GM12892 (cell line): Measurements from ENCODE around the gene CMTR1.
"Not testable (repeated sequence)": the region's sequence is repeated elsewhere in the genome, so short reads cannot be mapped to it uniquely, and the experiment has no call there.

Experiments
- POLR2A ChIP-seq: IDR thresholded peaks from 2 replicates; pipeline ENCODE4 v1.6.1; 2011; ENCODE audit warnings: low read depth, low read length, control low read depth
- POLR2AphosphoS5 ChIP-seq: IDR thresholded peaks from 2 replicates; pipeline ENCODE4 v1.6.1; 2011; ENCODE audit warnings: low read depth, low read length, control low read depth
- TAF1 ChIP-seq: IDR thresholded peaks from 2 replicates; pipeline ENCODE4 v1.6.1; 2011; ENCODE audit warnings: low read depth, mild to moderate bottlenecking, control low read depth, low read length, borderline replicate concordance

GRCh38 chr6:37500904-37501303, 67.9 kb downstream of the CMTR1 start:
- not testable (repeated sequence) for TF ChIP-seq POLR2A, POLR2AphosphoS5, TAF1
